GM12891 (cell line): Measurements from ENCODE around the gene LRIT2.

ENCODE experiments used
- PAX5 ChIP-seq: IDR thresholded peaks from 2 replicates; pipeline ENCODE4 v1.6.1; 2011; ENCODE audit warnings: low read length, moderate library complexity, mild to moderate bottlenecking; ENCODE audit not compliant: insufficient read depth, severe bottlenecking
- POLR2A ChIP-seq: IDR thresholded peaks from 2 replicates; pipeline ENCODE4 v1.6.1; 2011; ENCODE audit warnings: low read depth, low read length, control low read depth
- POLR2AphosphoS5 ChIP-seq: IDR thresholded peaks from 2 replicates; pipeline ENCODE4 v1.6.1; 2011; ENCODE audit warnings: low read depth, low read length, control low read depth
- POU2F2 ChIP-seq: IDR thresholded peaks from 2 replicates; pipeline ENCODE4 v1.6.1; 2011; ENCODE audit warnings: low read depth, mild to moderate bottlenecking, control low read depth, low read length, moderate library complexity
- SPI1 ChIP-seq: IDR thresholded peaks from 2 replicates; pipeline ENCODE4 v1.6.1; 2011; ENCODE audit warnings: low read depth, low read length, control low read depth
- TAF1 ChIP-seq: IDR thresholded peaks from 2 replicates; pipeline ENCODE4 v1.6.1; 2011; ENCODE audit warnings: low read depth, low read length, control low read depth

DNA sequence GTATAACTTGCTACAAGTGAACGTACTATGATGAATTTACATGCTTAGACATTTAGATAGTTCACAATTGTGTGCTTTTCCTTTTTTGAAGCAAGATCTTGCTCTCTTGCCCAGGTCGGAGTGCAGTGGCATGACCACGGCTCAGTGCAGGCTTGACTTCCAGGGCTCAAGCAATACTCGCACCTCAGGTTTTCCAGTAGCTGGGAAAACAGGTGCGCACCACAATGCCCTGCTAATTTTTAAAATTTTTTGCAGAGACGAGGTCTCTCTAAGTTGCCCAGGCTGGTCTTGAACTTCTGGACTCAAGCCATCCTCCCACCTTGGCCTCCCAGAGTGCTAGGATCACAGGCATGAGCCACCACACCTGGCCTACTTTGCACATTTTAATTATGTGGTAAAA lies 49.9 kb downstream of the LRIT2 start:
- TF ChIP-seq POLR2A: no peak
- TF ChIP-seq POLR2AphosphoS5: no peak
- TF ChIP-seq SPI1: no peak
- TF ChIP-seq POU2F2: no peak
- no peak for TF ChIP-seq TAF1
- TF ChIP-seq PAX5: no peak
